ENCODE results near the gene PSMD6.

DNA sequence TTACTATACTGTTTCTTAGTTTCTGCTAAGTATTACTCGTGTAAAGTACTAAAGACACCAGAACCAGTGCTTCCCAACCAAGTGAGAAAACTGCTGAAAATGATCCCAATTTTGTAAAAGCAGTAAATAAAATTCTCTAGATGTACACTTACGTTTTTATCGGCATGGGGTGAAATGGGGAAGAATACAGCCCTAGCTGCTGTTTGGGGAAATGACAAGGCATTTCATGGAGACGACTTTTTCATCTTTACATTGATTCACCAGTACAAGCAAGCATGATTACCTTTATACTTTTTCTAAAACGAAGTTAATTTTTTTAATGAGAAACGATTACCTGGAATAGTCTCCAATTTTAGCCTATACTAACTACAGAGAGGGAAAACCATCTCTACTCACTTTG lies 1.4 kb downstream of the PSMD6 start:
- TF ChIP-seq, protein P1, sequence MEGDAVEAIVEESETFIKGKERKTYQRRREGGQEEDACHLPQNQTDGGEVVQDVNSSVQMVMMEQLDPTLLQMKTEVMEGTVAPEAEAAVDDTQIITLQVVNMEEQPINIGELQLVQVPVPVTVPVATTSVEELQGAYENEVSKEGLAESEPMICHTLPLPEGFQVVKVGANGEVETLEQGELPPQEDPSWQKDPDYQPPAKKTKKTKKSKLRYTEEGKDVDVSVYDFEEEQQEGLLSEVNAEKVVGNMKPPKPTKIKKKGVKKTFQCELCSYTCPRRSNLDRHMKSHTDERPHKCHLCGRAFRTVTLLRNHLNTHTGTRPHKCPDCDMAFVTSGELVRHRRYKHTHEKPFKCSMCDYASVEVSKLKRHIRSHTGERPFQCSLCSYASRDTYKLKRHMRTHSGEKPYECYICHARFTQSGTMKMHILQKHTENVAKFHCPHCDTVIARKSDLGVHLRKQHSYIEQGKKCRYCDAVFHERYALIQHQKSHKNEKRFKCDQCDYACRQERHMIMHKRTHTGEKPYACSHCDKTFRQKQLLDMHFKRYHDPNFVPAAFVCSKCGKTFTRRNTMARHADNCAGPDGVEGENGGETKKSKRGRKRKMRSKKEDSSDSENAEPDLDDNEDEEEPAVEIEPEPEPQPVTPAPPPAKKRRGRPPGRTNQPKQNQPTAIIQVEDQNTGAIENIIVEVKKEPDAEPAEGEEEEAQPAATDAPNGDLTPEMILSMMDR (IDR thresholded peaks at IDR 0.05), result no peak
- TF ChIP-seq POLR2A (IDR thresholded peaks at IDR 0.05), result no peak
